Measurements from ENCODE around the gene ERP27.

ERP27 gene

GRCh38 chr12:14959463-14959862, 21.1 kb upstream of the ERP27 start:
- no peak overlapping the region for H3K4me3 ChIP-seq (ENCODE audit: low read depth, low read length)
- H3K36me3 ChIP-seq (replicated peaks) = no peaks in the 10 kb centered on the region
- no peak for TF ChIP-seq CTCF (IDR thresholded peaks at IDR 0.05; ENCODE audit: low read depth, low read length, missing control alignments)
- in situ Hi-C loops (cut with HindIII; ENCODE audit: low pct_ligation_motif_present, low sequenced_read_pairs) = no loop called here
- DNase-seq = no peak
- no peaks in the 10 kb centered on the region for H3K27me3 ChIP-seq (replicated peaks)
- no peak overlapping the region for H3K27ac ChIP-seq

- H3K4me3 ChIP-seq (ENCODE audit: low read depth, low read length) = no peak overlapping the region
- H3K36me3 ChIP-seq (replicated peaks) = no peaks in the 10 kb centered on the region
- no peaks in the 10 kb centered on the region for H3K27me3 ChIP-seq (replicated peaks)
- no peak for TF ChIP-seq CTCF (IDR thresholded peaks at IDR 0.05; ENCODE audit: low read depth, low read length, missing control alignments)
- DNase-seq = no peak
- in situ Hi-C loops (cut with HindIII; ENCODE audit: low pct_ligation_motif_present, low sequenced_read_pairs) = no loop called here
- no peak overlapping the region for H3K27ac ChIP-seq
Measured at GRCh38 chr12:14959126-14959440, 20.7 kb upstream of the ERP27 start.

- Histone ChIP-seq H3K4me3 (ENCODE audit: low read depth, low read length) (no peak overlapping the region), H3K27ac (peak overlapping the region; percentile 17)
Measured at GRCh38 chr12:14958361-14959125, 20.2 kb upstream of the ERP27 start.

GRCh38 chr12:14957551-14958168, 19.3 kb upstream of the ERP27 start:
- no peak for TF ChIP-seq CTCF (IDR thresholded peaks at IDR 0.05; ENCODE audit: low read depth, low read length, missing control alignments)
- Histone ChIP-seq H3K27me3 (replicated peaks) (no peaks in the 10 kb centered on the region), H3K36me3 (replicated peaks) (no peaks in the 10 kb centered on the region), H3K27ac (peak overlapping the region; percentile 8), H3K4me3 (ENCODE audit: low read depth, low read length) (no peak overlapping the region)
- in situ Hi-C loops (cut with HindIII; ENCODE audit: low pct_ligation_motif_present, low sequenced_read_pairs) = no loop called here
- DNase-seq = no peak

More at GRCh38 chr12:14958361-14959125, 20.2 kb upstream of the ERP27 start:
- Histone ChIP-seq H3K36me3 (replicated peaks) (no peaks in the 10 kb centered on the region), H3K27me3 (replicated peaks) (no peaks in the 10 kb centered on the region)
- in situ Hi-C loops (cut with HindIII; ENCODE audit: low pct_ligation_motif_present, low sequenced_read_pairs) = no loop called here
- no peak for DNase-seq
- TF ChIP-seq CTCF (IDR thresholded peaks at IDR 0.05; ENCODE audit: low read depth, low read length, missing control alignments) = no peak

- Histone ChIP-seq H3K27me3 (replicated peaks) (no peaks in the 10 kb centered on the region), H3K36me3 (replicated peaks) (no peaks in the 10 kb centered on the region), H3K4me3 (ENCODE audit: low read depth, low read length) (no peak overlapping the region), H3K27ac (no peak overlapping the region)
- DNase-seq = no peak
- in situ Hi-C loops (cut with HindIII; ENCODE audit: low pct_ligation_motif_present, low sequenced_read_pairs) = no loop called here
- no peak for TF ChIP-seq CTCF (IDR thresholded peaks at IDR 0.05; ENCODE audit: low read depth, low read length, missing control alignments)
Measured at GRCh38 chr12:14956905-14957304, 18.6 kb upstream of the ERP27 start.

Measured in brain microvascular endothelial cell (primary cell).